HG02943 (cell line): Measurements from ENCODE around the gene AP5B1.

Experiments used
- ATAC-seq: cut with Tn5 transposase; IDR thresholded peaks from one replicate; pipeline ENCODE4 v1.9.1; 2021; ENCODE audit warnings: mild to moderate bottlenecking, low read depth, moderate library complexity; ENCODE audit not compliant: unreplicated experiment

Gene AP5B1

DNA sequence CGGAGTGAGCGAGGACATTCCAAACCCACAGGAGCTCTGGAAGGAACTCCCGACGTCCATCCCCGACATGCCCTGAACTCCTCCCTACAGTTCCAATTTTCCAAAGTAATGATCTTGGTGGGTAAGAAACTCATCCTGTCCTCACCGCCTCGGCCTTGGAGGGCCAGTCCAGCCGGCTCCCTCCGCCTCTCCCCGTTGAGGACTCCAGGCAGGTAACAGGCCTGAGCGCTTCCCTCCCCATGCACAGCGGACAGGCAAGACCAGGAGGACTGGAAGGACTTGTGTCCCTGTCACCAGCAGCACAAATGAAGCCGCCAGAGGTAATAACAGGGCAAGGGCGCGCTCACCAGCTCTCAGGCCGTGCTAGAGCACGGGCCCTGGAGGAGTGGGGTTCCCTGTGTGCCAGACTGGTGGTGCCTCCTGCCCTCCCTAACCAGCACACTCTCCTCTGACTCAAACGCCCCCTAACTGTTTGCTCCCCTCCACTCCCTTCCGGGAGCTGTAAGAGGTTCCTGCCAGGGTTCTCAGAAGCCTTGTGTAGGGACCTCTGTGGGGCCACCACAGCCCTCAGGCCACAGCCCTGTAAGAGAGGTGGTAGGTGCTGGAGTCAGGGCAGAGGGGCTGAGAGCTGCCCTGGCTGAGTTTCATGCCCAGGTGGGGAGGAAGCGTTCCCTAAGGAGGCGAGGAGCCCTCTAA lies 23.2 kb upstream of the AP5B1 start:
- no peak for ATAC-seq

DNA sequence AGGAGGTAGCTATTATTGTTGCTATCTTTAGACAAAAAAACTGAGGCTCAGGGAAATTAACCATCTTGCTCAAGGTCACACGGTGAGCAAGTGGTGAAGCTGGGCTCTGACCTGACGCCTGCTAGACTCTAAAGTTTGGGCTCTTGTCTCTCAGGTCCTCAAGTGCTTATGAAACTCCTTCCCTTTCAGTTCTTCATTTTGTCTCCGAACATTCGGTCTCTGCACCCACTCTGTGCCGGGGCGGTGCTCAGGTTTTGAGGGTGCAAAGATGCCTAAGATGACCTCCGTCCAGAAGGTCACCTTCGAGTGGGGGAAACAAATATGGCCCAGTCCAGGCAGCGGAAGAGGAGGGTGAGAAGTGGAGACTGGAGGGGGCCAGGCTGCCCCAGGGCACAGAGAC lies 22.1 kb upstream of the AP5B1 start:
- no peak for ATAC-seq

DNA sequence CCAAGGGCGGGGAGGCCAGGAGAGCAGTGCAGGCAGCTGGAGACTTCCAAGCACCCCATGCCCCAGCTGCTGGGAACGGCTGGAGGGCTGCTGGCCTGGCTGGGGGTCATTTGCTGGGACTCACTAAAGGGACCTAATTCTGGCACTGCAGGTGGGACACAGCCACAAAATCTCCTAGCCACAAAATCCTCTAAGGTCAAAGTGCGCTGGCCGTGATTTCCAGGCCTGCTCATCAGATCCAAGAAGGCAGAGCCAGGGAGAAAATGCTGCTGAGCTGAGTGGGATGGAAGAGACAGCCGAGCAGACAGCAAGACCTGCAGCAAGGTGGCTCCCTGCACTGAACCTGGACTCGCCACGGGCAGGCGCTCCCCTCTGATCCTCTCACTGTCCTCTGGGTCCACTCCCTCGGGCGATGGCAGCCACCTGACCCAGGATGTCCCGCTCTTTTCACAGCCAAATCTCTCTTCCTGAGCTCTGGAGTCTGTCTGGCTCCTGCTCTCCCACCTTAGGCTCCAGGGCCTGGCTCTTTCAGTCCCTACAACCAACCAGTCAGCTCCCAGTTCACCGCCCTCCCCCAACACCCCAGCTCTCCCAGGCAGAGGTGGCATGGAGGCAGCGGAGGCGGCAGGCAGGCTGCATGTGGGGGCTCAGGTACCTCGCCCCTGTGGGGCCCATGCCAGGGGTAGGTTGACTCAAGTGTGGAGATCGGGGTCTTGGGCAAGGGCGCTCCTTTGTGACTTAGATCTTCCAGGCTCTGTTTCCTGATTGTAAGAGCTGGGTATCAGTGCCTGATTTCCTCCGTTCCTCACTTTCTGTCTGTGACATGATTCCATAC lies 20.6 kb upstream of the AP5B1 start:
- ATAC-seq, result no peak

- no peak for ATAC-seq
These were observed 18.1 kb upstream of the AP5B1 start for GRCh38 chr11:65798882-65799281.

- ATAC-seq, result no peak
These were observed 16.9 kb upstream of the AP5B1 start for GRCh38 chr11:65797711-65798110.

GRCh38 chr11:65796726-65797601 lies 16.2 kb upstream of the AP5B1 start:
- ATAC-seq, result no peak

DNA sequence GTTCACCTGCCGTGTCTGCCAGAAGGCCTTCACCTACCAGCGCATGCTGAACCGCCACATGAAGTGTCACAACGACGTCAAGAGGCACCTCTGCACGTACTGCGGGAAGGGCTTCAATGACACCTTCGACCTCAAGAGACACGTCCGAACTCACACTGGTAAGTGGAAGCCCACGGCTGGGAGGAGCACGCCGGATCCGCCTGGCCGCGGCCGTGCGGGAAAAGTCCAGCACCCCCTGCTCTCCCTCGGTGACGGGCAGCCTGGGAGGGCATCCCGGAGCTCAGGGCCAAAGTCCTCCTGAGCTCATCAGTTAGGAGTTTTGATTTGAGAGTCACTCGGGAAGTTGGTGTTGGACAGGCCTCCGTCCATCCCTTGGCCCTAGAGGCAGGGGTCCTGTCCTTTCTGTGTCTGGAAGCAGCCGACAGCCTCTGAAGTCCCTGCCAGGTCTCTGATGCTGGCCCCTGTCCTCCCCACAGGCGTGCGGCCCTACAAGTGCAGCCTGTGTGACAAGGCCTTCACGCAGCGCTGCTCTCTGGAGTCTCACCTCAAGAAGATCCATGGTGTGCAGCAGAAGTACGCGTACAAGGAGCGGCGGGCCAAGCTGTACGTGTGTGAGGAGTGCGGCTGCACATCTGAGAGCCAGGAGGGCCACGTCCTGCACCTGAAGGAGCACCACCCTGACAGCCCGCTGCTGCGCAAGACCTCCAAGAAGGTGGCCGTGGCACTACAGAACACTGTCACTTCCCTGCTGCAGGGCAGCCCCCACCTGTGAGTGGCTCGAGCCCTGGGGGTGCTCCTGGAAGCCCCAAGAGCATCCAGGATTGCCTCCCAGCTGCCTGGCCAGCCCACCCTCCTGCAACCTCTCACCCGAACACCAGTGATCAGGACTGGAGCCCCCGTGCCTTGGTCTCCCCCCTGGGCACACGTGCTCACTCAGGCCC lies 14.1 kb upstream of the AP5B1 start:
- no peak for ATAC-seq

DNA sequence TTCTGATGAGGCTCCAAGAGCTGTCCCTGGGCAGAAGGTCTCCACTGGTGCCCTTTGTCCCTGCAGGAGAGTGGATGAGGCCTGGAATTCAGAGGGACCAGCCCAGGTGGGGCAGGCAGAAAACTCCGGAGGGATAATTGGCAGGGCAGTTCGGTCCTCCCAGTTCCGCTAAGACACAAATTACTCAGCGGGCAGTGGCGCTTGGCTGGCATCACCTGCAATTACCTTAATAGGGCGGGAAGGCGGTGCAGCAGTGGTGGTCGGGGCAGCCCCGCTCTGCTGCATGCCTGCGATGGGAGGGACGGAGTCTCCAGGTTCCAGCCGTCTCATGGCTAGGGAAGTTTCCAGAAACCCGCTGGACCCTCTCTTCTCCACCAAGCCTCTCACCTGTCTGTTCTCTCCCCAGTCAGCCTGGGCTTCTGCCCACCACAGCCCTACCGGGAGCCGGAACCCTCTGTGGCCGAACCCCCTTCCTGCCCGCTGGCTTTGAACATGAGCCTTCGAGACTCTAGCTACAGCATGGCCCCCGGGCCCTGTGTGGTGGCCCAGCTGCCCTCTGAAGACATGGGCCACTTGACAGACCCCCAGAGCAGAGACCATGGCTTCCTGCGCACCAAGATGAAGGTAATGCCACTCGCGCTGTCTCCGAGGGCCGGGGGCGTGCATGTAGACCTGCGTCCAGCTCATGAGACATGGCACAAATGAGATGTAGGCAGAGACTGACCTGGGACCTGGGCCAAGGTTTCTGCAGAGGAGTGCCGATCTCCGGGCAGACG lies 13.0 kb upstream of the AP5B1 start:
- ATAC-seq, result no peak

DNA sequence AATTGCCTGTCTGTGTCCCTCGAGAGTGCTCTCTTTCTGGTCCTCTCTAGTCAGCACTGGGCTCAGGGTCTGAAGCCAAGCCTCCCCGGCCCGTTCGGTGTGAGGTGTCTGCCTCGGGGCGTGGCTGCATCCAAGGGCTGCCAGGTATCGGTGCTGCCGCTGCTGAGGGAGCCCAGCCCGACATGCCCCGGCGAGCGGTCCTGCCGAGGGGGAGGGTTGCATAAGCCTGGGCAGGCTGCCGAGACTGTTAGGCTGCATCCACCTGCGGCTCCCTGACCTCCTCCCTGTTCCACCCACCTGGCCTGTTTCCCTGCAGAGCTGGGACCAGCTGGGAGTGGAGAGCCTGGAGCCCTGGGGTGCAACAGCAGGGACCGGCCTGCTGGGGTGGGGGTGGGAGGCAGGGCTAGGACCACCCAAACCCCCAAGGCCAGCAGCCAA lies 12.4 kb upstream of the AP5B1 start:
- ATAC-seq, result no peak

GRCh38 chr11:65792456-65792855 lies 11.7 kb upstream of the AP5B1 start:
- no peak for ATAC-seq

- no peak for ATAC-seq
These were observed 11.0 kb upstream of the AP5B1 start for GRCh38 chr11:65791719-65792213.

- ATAC-seq, result no peak
These were observed 10.3 kb upstream of the AP5B1 start for GRCh38 chr11:65790902-65791650.

DNA sequence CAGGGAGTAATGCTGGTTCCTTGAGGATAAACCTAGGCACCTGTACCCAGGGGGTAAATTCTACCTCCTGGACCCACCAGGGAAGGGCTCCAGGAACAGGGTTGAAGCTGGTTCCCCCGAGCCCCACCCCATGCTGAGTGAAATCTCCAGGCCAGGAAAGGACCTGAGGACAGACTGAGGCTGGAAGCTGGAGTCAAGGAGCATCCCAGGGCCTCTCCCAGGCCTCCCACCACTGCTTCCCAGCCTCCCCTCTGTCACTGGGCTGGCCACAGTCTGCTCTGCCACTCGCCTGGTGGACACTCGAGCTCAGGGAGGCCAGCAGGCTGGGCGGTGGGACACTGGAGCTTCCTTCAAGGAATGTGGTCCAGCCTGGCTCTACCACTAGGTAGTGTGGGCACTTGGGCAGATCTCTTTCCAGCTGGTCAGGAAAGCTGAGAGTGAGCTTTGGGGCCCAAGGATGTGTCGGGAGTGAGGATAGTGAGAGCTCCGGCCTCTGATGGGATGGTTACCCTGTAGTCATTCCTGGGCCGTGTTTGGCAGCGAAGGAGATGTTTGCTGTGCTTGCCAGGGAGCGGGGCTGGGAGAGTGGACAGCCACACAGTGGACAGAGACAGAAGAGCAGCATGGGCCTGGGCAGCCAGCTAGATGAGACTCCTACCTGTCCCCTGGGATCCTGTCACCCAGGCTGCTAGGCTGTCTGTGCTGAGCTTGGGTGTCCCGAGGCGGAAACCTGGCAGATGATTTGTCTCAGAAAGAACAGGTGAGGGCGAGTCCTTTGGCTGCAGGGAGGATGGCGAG lies 9.5 kb upstream of the AP5B1 start:
- no peak for ATAC-seq

DNA sequence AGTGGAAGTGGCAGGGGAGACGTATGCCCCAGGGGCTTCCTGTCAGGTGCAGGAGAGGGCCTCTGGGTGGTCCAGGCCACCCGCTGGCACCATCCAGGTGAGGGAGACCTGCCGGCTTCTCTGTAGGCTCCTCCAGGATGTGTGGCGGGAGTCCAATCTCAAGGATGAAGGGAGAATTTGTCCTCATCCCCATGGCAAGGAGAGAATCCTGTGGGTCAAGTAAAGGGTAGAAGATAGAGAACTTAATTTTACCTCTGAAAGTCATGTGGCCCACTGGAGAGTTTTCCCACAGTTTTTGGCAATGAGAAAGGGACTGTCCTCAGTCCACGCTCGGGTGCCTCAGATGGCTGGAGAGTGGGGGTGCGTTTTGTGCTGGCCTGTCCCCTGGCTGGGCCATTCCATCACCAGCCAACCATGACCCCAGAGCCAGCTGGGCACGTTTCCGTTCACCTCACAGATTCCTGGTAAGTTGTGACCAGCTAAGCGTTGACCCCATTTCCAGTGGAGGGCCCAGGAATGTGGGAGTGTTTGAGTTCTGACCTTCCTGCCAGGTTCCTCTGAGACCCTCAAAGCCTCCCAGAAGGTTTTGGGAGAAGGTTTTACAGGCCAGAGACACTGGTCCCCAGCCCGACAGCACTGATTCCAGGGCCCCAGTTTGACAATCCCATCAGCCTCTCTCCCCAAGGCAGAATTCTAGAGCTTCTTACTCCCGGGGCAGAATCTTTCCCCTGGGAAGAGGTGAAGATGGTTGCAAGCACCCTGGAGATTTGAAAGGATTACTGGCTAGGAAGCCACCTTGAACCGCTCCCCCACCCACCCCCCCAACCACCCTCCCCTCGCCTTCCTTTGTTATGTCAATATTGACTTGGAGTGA lies 8.7 kb upstream of the AP5B1 start:
- ATAC-seq, result no peak

DNA sequence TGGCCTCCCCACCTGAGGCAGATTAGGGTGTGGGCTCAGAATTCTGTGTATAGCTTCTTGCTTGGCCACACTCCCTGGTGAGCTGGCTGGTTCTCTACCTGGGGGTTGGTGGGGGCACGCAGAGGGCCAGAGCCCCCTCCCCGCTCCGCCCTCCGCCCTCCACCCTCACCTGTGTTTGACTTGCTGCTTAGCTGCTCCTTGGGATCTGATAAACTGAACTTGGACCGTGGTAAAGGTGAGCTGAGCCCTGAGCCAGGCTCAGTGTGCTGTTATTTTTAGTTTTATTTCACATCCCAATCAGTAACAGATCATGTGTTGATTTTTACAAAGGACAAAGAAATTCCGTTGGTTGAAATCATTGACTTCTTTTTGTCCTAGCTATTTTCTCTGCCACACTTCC lies 8.0 kb upstream of the AP5B1 start:
- no peak for ATAC-seq
